ENCODE measurements around the gene COG2. TPM values are rescaled to one million over a fixed set of nuclear protein-coding genes. Genes with fewer than 3 reads are reported as not detected.

COG2 gene
- total RNA-seq, 4 donors from 2014 or later, result 21.5 to 46.5 (median 27.4) TPM

DNA sequence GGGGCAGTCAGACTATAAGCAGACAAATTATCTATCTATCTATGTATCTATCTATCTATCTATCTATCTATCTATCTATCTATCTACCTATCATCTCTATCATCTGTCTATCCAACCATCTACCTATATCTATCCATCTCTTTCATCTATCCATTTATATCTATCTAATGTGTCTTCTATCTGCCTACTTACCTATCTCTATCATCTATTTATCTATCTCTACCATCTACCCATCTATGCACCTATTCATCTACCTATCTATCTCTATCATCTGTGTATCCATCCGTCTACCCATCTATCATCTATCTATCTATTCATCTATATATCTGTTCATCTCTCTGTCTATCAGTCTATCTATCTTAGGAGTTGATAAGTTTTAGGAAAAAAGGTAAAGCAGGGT is 10.8 kb upstream of the COG2 start:
- Histone ChIP-seq H3K36me3 (no peaks in the 10 kb centered on the region), H3K27me3 (no peaks in the 10 kb centered on the region), H3K27ac (no peak overlapping the region), H3K4me3 (no peak overlapping the region), H3K9me3 (no peaks in the 10 kb centered on the region), H3K4me1 (no peaks in the 10 kb centered on the region)
- intact Hi-C loops (cut with DNase I; ENCODE audit: low total_unique reads) (no loop called here), in situ Hi-C loops (cut with MboI; ENCODE audit: low sequenced_read_pairs in 4 of 4) (loop anchor here in 2 of 4 donors (10.0 to 25.0 kb wide), 2 partner anchors 131 to 143 kb away; no protein-coding TSS in a partner anchor)
- ATAC-seq (no peak), DNase-seq (no peak)
- TF ChIP-seq, protein P1, sequence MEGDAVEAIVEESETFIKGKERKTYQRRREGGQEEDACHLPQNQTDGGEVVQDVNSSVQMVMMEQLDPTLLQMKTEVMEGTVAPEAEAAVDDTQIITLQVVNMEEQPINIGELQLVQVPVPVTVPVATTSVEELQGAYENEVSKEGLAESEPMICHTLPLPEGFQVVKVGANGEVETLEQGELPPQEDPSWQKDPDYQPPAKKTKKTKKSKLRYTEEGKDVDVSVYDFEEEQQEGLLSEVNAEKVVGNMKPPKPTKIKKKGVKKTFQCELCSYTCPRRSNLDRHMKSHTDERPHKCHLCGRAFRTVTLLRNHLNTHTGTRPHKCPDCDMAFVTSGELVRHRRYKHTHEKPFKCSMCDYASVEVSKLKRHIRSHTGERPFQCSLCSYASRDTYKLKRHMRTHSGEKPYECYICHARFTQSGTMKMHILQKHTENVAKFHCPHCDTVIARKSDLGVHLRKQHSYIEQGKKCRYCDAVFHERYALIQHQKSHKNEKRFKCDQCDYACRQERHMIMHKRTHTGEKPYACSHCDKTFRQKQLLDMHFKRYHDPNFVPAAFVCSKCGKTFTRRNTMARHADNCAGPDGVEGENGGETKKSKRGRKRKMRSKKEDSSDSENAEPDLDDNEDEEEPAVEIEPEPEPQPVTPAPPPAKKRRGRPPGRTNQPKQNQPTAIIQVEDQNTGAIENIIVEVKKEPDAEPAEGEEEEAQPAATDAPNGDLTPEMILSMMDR (IDR thresholded peaks at IDR 0.05 in 4 of 5, conservative IDR thresholded peaks at IDR 0.05 in 1 of 5), result no peak
- no peak for TF ChIP-seq POLR2A (IDR thresholded peaks at IDR 0.05)

DNA sequence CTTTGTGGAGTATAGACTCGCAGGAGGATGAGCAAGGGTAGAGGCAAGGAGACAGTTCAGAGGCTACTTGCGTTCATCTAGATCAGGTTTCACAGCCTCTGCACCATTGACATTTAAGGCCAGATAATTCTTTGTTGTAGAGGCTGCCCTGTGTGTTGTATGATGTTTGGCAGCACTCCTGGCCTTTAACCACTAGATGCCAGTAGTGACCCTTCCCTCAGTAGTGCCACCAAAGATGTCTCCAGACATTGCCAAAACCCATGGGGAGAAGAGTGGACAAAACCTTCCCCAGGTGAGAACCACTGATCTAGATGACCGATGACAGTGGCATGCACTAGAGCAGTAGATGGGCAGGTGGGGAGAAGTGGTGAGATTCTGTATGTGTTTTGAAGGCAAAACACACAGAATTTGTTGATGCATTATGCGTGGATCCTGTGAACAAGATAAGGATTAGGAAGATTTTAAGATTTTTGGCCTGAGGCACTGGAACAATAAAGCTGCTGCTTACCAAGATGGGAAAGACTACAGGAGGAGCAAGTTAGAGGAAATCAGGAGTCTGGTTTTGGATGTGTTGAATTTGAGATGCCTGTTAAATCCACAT is 9.9 kb upstream of the COG2 start:
- Histone ChIP-seq H3K27ac (no peak overlapping the region), H3K36me3 (no peaks in the 10 kb centered on the region), H3K9me3 (no peaks in the 10 kb centered on the region), H3K4me3 (no peak overlapping the region), H3K4me1 (no peaks in the 10 kb centered on the region), H3K27me3 (no peaks in the 10 kb centered on the region)
- intact Hi-C loops (cut with DNase I; ENCODE audit: low total_unique reads) (no loop called here), in situ Hi-C loops (cut with MboI; ENCODE audit: low sequenced_read_pairs in 4 of 4) (loop anchor here in 2 of 4 donors (10.0 to 25.0 kb wide), 2 partner anchors 130 to 142 kb away; no protein-coding TSS in a partner anchor)
- DNase-seq, result no peak
- no peak for ATAC-seq
- TF ChIP-seq POLR2A (IDR thresholded peaks at IDR 0.05), result no peak
- TF ChIP-seq, protein P1 (IDR thresholded peaks at IDR 0.05 in 4 of 5, conservative IDR thresholded peaks at IDR 0.05 in 1 of 5), result no peak

DNA sequence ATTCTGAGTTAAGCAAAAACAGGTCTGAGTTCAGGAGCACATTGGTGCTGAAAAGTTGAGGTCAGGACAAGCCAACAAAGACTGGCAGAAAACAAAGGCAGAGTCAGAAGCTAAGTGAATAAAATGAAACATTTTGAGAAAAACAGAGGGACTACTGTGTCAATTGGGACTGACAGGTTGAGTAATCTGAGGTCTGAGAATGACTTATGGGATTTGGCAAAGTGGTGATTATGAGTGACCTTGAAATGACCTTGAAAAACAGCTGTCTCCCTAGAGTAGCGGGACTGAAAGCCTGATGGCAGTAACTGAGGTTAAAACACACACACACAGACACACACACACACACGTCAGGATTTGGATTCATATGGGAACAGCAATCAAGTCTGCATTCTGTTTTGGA is 8.8 kb upstream of the COG2 start:
- TF ChIP-seq POLR2A (IDR thresholded peaks at IDR 0.05), result no peak
- TF ChIP-seq, protein P1 (IDR thresholded peaks at IDR 0.05 in 4 of 5, conservative IDR thresholded peaks at IDR 0.05 in 1 of 5), result no peak
- intact Hi-C loops (cut with DNase I; ENCODE audit: low total_unique reads), result no loop called here
- H3K27me3 ChIP-seq, result no peaks in the 10 kb centered on the region
- H3K4me1 ChIP-seq, result no peaks in the 10 kb centered on the region
- no peaks in the 10 kb centered on the region for H3K9me3 ChIP-seq
- DNase-seq (no peak), ATAC-seq (no peak)
- H3K27ac ChIP-seq, result no peak overlapping the region
- H3K4me3 ChIP-seq, result no peak overlapping the region
- no peaks in the 10 kb centered on the region for H3K36me3 ChIP-seq
- in situ Hi-C loops (cut with MboI; ENCODE audit: low sequenced_read_pairs in 4 of 4), result loop anchor here in 2 of 4 donors (10.0 to 25.0 kb wide), 2 partner anchors 129 to 141 kb away; no protein-coding TSS in a partner anchor

DNA sequence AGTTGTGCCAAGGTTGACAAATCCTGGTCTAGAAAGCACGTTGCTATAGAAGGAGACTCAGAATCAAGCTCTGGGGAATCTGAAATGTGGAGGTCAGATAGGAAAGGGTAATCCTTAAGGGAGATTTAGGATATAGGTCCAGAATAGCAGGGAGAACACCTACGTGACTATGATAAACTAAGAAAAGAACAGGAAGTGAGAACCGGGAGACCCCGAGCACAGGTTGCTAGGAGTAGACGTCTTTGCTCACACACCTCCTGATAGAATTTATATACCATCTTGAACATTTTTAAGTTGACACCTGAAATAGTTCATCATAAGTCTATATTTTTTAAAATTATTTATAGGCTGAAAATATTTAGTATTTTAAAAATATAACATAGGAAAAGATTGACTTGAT is 7.9 kb upstream of the COG2 start:
- no peaks in the 10 kb centered on the region for H3K36me3 ChIP-seq
- no peaks in the 10 kb centered on the region for H3K27me3 ChIP-seq
- ATAC-seq (no peak), DNase-seq (no peak)
- H3K4me1 ChIP-seq, result no peaks in the 10 kb centered on the region
- TF ChIP-seq POLR2A (IDR thresholded peaks at IDR 0.05), result no peak
- TF ChIP-seq, protein P1 (IDR thresholded peaks at IDR 0.05 in 4 of 5, conservative IDR thresholded peaks at IDR 0.05 in 1 of 5), result no peak
- no peak overlapping the region for H3K27ac ChIP-seq
- no peaks in the 10 kb centered on the region for H3K9me3 ChIP-seq
- no peak overlapping the region for H3K4me3 ChIP-seq
- in situ Hi-C loops (cut with MboI; ENCODE audit: low sequenced_read_pairs in 4 of 4), result loop anchor here in 2 of 4 donors (10.0 to 25.0 kb wide), 2 partner anchors 128 to 140 kb away; no protein-coding TSS in a partner anchor
- intact Hi-C loops (cut with DNase I; ENCODE audit: low total_unique reads), result no loop called here

Measured in gastrocnemius medialis (tissue), 4 donors.